Hematopoietic multipotent progenitor cell treated with erythropoietin and hydrocortisone succinate and interleukin-3 and kit ligand, for 8 days (in vitro differentiated cells): Measurements from ENCODE around the gene SLC9A1.
A peak's percentile ranks its signal among the peaks of the same experiment; 100 is the strongest.

Experiments
- DNase-seq: peaks from one replicate; pipeline ENCODE4 v3.0.0-alpha.2; 2015

SLC9A1 gene

DNA sequence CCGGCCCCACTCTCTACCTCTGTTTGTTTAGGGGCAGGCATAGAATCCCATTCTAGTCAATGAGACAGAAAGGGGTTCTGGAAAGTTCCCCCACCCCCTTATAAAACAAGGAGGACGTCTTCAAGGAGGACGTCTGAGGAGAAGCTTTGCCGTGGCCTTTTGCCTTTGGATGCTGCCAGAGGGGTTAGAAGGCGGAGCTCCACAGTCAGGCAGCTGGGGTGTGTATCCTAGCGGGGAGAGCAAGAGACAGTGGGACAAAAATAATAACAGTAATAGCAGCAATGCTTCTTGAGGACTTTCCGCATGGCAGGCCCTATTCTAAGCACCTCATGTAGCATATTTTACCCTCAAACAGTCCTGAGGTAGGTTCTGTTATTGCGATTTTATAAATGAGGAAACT, 94.0 kb downstream of the SLC9A1 start:
- DNase-seq: no peak

GRCh38 chr1:27058966-27059669, 95.8 kb downstream of the SLC9A1 start:
- DNase-seq: no peak

- DNase-seq: no peak
These were observed 96.9 kb downstream of the SLC9A1 start for GRCh38 chr1:27057801-27058625.

GRCh38 chr1:27057389-27057788, 97.5 kb downstream of the SLC9A1 start:
- no peak for DNase-seq

GRCh38 chr1:27053977-27054753, 100.8 kb downstream of the SLC9A1 start:
- DNase-seq: peak; percentile 34

- no peak for DNase-seq
These were observed 102.4 kb downstream of the SLC9A1 start for GRCh38 chr1:27052527-27052926.

GRCh38 chr1:27049607-27050006, 105.3 kb downstream of the SLC9A1 start:
- peak; percentile 63 for DNase-seq

DNA sequence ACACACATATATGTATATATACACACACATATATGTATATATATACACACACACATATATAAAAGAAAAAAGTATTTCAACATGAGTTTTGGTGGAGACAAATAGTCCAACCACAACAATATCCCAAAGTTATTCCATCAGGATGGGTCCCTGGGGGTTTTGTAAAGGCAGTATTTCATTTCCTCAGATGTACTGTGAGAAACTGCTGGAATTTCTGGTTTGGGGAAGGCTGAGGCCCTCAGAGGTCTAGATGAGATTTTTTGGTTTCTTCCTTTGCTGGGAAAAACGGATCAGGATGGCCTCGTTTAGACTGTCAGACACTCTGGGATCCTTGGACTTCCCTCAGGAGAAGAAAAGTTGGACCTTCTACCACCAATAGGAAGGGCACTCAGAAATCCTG, 105.8 kb downstream of the SLC9A1 start:
- no peak for DNase-seq
